ENCODE data around the gene PKD2.

PKD2 gene

DNA sequence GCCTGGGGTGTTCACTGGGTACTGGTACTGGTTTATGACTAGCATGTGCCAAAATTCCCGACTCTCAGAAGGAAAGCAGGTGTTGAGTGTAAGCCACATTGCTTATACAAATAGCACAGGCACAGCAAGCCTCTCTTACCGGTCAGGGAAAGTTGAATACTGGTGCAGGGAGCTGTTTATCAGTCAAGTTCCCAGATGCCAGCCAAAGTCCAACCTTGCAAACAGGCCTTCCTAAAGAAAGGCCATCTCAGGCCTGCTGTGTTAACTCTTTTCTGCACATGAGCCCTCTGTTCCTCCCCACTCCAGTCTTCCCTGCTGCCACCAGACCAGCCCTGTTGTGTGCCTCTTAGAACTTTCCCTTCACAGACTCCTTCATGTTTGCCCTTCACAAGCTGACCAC lies 34.2 kb downstream of the PKD2 start:
- no peak for ATAC-seq
- TF ChIP-seq ZNF8 (CRISPR knock-in tag; IDR thresholded peaks at IDR 0.05) (no peak), OSR1 (CRISPR knock-in tag; IDR thresholded peaks at IDR 0.05) (no peak), BACH2 (CRISPR knock-in tag; IDR thresholded peaks at IDR 0.05; ENCODE audit: borderline replicate concordance) (no peak)

DNA sequence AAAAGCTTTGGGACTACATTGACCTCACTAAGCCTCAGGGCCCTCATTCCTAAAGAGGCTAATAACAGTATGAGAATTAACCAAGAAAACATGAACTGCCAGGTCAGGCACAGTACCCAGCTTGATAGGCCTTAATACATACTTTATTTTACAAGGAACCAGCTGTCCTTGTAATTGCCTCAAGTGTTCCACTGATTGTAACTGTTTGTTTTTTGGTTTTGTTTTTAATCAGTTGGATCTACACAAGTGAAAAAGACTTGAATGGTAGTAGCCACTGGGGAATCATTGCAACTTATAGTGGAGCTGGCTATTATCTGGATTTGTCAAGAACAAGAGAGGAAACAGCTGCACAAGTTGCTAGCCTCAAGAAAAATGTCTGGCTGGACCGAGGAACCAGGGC lies 35.6 kb downstream of the PKD2 start:
- TF ChIP-seq, protein P1, sequence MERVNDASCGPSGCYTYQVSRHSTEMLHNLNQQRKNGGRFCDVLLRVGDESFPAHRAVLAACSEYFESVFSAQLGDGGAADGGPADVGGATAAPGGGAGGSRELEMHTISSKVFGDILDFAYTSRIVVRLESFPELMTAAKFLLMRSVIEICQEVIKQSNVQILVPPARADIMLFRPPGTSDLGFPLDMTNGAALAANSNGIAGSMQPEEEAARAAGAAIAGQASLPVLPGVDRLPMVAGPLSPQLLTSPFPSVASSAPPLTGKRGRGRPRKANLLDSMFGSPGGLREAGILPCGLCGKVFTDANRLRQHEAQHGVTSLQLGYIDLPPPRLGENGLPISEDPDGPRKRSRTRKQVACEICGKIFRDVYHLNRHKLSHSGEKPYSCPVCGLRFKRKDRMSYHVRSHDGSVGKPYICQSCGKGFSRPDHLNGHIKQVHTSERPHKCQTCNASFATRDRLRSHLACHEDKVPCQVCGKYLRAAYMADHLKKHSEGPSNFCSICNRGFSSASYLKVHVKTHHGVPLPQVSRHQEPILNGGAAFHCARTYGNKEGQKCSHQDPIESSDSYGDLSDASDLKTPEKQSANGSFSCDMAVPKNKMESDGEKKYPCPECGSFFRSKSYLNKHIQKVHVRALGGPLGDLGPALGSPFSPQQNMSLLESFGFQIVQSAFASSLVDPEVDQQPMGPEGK (CRISPR knock-in tag; IDR thresholded peaks at IDR 0.05; ENCODE audit: borderline replicate concordance): no peak
- TF ChIP-seq ISL1 (CRISPR knock-in tag; IDR thresholded peaks at IDR 0.05) (no peak), ZFP3 (CRISPR knock-in tag; IDR thresholded peaks at IDR 0.05) (no peak), ZNF8 (CRISPR knock-in tag; IDR thresholded peaks at IDR 0.05) (no peak)
- no peak for ATAC-seq

DNA sequence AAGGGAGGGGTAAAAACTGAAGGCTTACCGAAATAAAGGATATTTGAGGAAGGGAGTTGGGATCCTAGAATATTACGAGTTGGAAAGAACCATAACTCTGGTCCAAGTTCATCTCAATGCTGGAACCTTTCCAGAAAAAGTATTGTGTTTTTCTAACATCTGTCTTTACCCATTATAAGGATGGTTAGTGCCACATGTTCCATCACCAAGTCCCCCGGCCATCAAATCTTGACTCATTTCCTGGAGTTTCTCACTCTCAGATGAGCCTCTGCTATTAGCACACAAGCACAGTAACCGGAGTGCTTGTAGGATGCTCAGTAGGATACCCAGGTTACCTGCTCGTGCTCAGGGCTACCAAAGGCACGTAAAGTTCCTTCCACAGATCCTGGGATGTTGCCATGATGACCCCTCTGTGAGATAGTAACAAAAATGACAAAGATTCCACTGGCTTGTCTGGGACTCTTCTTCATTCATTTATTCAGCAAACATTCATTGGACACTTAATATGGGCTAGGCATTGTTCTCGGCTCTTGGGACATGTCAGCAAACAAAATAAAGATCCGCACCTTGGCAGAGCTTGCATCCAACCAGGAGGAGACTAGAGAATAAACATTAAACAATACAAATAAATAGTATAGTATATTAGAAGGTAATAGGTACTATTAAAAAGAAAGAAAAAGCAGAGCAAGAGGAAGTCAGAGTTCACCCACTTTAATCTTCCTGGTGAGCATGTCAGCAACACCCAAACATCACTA lies 36.3 kb downstream of the PKD2 start:
- no peak for ATAC-seq
- TF ChIP-seq PPARA (CRISPR knock-in tag; IDR thresholded peaks at IDR 0.05; ENCODE audit: borderline replicate concordance) (no peak), BACH2 (CRISPR knock-in tag; IDR thresholded peaks at IDR 0.05; ENCODE audit: borderline replicate concordance) (no peak)

DNA sequence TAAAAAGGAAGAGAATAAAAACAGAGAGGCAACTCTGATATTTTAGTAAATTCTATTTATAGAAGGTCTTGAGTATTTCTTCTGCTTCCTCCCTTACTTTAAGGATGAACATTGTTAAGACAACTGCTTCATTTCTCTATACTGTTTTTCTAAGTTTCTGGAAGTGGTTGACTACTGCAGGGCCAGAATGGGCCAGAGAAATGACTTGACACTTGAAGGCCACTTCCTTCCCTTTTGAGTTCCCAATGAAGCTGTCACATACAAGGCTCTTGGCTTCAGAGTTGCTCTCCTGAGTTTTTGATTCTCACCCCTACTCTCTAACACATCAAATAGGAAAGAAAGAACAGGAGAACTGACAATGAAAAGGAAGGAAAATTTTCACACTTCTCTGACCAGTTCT lies 37.6 kb downstream of the PKD2 start:
- TF ChIP-seq ZFP3 (CRISPR knock-in tag; IDR thresholded peaks at IDR 0.05) (no peak), BACH2 (CRISPR knock-in tag; IDR thresholded peaks at IDR 0.05; ENCODE audit: borderline replicate concordance) (no peak)
- ATAC-seq: no peak

DNA sequence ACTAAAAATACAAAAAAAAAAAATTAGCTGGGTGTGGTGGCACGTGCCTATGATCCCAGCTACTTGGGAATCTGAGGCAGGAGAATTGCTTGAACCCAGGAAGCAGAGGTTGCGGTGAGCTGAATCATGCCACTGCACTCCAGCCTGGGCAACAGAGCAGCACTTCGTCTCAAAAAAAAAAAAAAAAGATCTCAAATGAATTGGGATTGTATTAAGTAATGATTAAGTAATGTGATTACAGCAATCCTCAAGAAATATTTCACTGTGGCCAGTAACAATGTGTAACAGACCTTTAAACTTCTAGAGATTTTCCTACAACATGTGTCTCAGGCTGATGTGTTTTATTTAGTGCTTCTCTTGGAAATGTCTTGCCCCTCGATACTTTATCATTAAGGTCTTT lies 46.8 kb downstream of the PKD2 start:
- ATAC-seq: no peak
- TF ChIP-seq ARNTL (CRISPR knock-in tag; IDR thresholded peaks at IDR 0.05; ENCODE audit: borderline replicate concordance, low read depth) (no peak), TCF4 (CRISPR knock-in tag; IDR thresholded peaks at IDR 0.05; ENCODE audit: borderline replicate concordance) (no peak), ZNF565 (CRISPR knock-in tag; conservative IDR thresholded peaks at IDR 0.05; ENCODE audit: low read depth) (no peak), ZC3H10 (CRISPR knock-in tag; IDR thresholded peaks at IDR 0.05) (no peak), BACH2 (CRISPR knock-in tag; IDR thresholded peaks at IDR 0.05; ENCODE audit: borderline replicate concordance) (no peak), ISL1 (CRISPR knock-in tag; IDR thresholded peaks at IDR 0.05) (no peak), TOX (CRISPR knock-in tag; IDR thresholded peaks at IDR 0.05; ENCODE audit: borderline replicate concordance) (no peak)
- TF ChIP-seq, protein P2, sequence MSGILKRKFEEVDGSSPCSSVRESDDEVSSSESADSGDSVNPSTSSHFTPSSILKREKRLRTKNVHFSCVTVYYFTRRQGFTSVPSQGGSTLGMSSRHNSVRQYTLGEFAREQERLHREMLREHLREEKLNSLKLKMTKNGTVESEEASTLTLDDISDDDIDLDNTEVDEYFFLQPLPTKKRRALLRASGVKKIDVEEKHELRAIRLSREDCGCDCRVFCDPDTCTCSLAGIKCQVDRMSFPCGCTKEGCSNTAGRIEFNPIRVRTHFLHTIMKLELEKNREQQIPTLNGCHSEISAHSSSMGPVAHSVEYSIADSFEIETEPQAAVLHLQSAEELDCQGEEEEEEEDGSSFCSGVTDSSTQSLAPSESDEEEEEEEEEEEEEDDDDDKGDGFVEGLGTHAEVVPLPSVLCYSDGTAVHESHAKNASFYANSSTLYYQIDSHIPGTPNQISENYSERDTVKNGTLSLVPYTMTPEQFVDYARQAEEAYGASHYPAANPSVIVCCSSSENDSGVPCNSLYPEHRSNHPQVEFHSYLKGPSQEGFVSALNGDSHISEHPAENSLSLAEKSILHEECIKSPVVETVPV (CRISPR knock-in tag; IDR thresholded peaks at IDR 0.05): no peak
- TF ChIP-seq, protein P3, sequence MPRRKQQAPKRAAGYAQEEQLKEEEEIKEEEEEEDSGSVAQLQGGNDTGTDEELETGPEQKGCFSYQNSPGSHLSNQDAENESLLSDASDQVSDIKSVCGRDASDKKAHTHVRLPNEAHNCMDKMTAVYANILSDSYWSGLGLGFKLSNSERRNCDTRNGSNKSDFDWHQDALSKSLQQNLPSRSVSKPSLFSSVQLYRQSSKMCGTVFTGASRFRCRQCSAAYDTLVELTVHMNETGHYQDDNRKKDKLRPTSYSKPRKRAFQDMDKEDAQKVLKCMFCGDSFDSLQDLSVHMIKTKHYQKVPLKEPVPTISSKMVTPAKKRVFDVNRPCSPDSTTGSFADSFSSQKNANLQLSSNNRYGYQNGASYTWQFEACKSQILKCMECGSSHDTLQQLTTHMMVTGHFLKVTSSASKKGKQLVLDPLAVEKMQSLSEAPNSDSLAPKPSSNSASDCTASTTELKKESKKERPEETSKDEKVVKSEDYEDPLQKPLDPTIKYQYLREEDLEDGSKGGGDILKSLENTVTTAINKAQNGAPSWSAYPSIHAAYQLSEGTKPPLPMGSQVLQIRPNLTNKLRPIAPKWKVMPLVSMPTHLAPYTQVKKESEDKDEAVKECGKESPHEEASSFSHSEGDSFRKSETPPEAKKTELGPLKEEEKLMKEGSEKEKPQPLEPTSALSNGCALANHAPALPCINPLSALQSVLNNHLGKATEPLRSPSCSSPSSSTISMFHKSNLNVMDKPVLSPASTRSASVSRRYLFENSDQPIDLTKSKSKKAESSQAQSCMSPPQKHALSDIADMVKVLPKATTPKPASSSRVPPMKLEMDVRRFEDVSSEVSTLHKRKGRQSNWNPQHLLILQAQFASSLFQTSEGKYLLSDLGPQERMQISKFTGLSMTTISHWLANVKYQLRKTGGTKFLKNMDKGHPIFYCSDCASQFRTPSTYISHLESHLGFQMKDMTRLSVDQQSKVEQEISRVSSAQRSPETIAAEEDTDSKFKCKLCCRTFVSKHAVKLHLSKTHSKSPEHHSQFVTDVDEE (CRISPR knock-in tag; IDR thresholded peaks at IDR 0.05): no peak
- TF ChIP-seq, protein P4, sequence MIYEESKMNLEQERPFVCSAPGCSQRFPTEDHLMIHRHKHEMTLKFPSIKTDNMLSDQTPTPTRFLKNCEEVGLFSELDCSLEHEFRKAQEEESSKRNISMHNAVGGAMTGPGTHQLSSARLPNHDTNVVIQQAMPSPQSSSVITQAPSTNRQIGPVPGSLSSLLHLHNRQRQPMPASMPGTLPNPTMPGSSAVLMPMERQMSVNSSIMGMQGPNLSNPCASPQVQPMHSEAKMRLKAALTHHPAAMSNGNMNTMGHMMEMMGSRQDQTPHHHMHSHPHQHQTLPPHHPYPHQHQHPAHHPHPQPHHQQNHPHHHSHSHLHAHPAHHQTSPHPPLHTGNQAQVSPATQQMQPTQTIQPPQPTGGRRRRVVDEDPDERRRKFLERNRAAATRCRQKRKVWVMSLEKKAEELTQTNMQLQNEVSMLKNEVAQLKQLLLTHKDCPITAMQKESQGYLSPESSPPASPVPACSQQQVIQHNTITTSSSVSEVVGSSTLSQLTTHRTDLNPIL (CRISPR knock-in tag; IDR thresholded peaks at IDR 0.05; ENCODE audit: low read depth): no peak

DNA sequence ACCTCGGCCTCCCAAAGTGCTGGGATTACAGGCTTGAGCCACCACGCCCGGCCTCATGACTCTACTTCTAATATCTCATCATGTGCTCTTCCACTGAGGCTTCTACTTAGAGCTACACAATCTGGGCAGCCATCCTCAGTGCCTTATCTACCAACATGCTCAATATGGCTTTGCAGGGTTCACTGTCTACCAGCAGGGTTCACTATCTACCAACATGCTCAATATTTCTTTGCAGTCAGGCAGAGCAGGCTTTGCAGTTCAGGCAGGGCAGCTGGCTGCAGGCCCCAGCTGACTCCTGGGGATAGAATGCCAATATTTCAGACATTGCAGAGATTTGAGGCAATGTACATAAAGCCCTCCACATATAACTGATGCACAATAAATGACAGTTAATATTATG lies 47.5 kb downstream of the PKD2 start:
- ATAC-seq: peak; percentile 96
- TF ChIP-seq, protein P5, sequence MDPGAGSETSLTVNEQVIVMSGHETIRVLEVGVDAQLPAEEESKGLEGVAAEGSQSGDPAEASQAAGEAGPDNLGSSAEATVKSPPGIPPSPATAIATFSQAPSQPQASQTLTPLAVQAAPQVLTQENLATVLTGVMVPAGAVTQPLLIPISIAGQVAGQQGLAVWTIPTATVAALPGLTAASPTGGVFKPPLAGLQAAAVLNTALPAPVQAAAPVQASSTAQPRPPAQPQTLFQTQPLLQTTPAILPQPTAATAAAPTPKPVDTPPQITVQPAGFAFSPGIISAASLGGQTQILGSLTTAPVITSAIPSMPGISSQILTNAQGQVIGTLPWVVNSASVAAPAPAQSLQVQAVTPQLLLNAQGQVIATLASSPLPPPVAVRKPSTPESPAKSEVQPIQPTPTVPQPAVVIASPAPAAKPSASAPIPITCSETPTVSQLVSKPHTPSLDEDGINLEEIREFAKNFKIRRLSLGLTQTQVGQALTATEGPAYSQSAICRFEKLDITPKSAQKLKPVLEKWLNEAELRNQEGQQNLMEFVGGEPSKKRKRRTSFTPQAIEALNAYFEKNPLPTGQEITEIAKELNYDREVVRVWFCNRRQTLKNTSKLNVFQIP (CRISPR knock-in tag; IDR thresholded peaks at IDR 0.05; ENCODE audit: borderline replicate concordance, low read depth): no peak
- TF ChIP-seq ZNF565 (CRISPR knock-in tag; conservative IDR thresholded peaks at IDR 0.05; ENCODE audit: low read depth) (no peak), ZNF8 (CRISPR knock-in tag; IDR thresholded peaks at IDR 0.05) (no peak), ZFP3 (CRISPR knock-in tag; IDR thresholded peaks at IDR 0.05) (no peak)
